GM23338 (cell line): ENCODE measurements around the gene HABP4. TPM values are rescaled to one million over a fixed set of nuclear protein-coding genes. Genes with fewer than 3 reads are reported as not detected.

Source experiments
- ATAC-seq: fragments of 200-7000 bp; cut with Tn5 transposase; 3 replicates; pipeline ENCODE4 v1.9.1; 2020
- DNase-seq: peaks from one replicate; pipeline ENCODE4 v3.0.0-alpha.2; 2015; ENCODE audit warnings: low spot score
- H2AFZ ChIP-seq: fragments of 200-600 bp; sonication (generic); 2 replicates; pipeline ENCODE4 v1.8.0; 2016; ENCODE audit warnings: antibody characterized with exemption, mild to moderate bottlenecking, moderate library complexity
- H3F3A ChIP-seq: fragments of 200-600 bp; sonication (generic); replicated peaks from 2 replicates; pipeline ENCODE4 v1.8.0; 2017; ENCODE audit warnings: antibody characterized with exemption, mixed run types, low read depth
- H3K27ac ChIP-seq: fragments of 200-600 bp; sonication (generic); 2 replicates; pipeline ENCODE4 v1.6.1; 2016; ENCODE audit warnings: low read depth
- H3K27me3 ChIP-seq: fragments of 200-600 bp; sonication (generic); 2 replicates; pipeline ENCODE4 v1.8.0; 2016; ENCODE audit warnings: mild to moderate bottlenecking, mixed run types, moderate library complexity; ENCODE audit not compliant: insufficient read depth
- H3K36me3 ChIP-seq: fragments of 200-600 bp; sonication (generic); 2 replicates; pipeline ENCODE4 v1.8.0; 2016; ENCODE audit warnings: mild to moderate bottlenecking; ENCODE audit not compliant: insufficient read depth
- H3K4me1 ChIP-seq: fragments of 200-600 bp; sonication (generic); 2 replicates; pipeline ENCODE4 v1.8.0; 2016; ENCODE audit warnings: mild to moderate bottlenecking, moderate library complexity; ENCODE audit not compliant: insufficient read depth
- H3K4me2 ChIP-seq: fragments of 200-600 bp; sonication (generic); 2 replicates; pipeline ENCODE4 v1.7.1; 2017; ENCODE audit warnings: mixed run types
- H3K4me3 ChIP-seq: fragments of 200-600 bp; sonication (generic); 2 replicates; pipeline ENCODE4 v1.6.1; 2016; ENCODE audit warnings: mixed run types
- H3K79me2 ChIP-seq: fragments of 200-600 bp; sonication (generic); replicated peaks from 2 replicates; pipeline ENCODE4 v1.8.0; 2017; ENCODE audit warnings: mild to moderate bottlenecking; ENCODE audit not compliant: insufficient read depth
- H3K9me2 ChIP-seq: fragments of 200-600 bp; sonication (generic); 2 replicates; pipeline ENCODE4 v1.8.0; 2017; ENCODE audit not compliant: insufficient read depth
- H4K20me1 ChIP-seq: fragments of 200-600 bp; sonication (generic); replicated peaks from 2 replicates; pipeline ENCODE4 v1.8.0; 2017; ENCODE audit warnings: mild to moderate bottlenecking; ENCODE audit not compliant: insufficient read depth
- H3K27ac Mint-ChIP-seq: 2 replicates; pipeline ENCODE4 v1.8.0; 2020; ENCODE audit warnings: inconsistent platforms, mild to moderate bottlenecking, moderate library complexity, mixed read lengths
- H3K27me3 Mint-ChIP-seq: 3 replicates; pipeline ENCODE4 v1.8.0; 2022; ENCODE audit warnings: low read depth, mild to moderate bottlenecking, moderate library complexity, mixed read lengths, inconsistent platforms; ENCODE audit not compliant: insufficient read depth, poor library complexity
- H3K36me3 Mint-ChIP-seq: 3 replicates; pipeline ENCODE4 v1.8.0; 2021; ENCODE audit warnings: low read depth, mild to moderate bottlenecking, inconsistent platforms, moderate library complexity, mixed read lengths
- H3K4me1 Mint-ChIP-seq: 3 replicates; pipeline ENCODE4 v1.8.0; 2020; ENCODE audit warnings: mild to moderate bottlenecking, inconsistent platforms, mixed read lengths
- H3K4me3 Mint-ChIP-seq: 3 replicates; pipeline ENCODE4 v1.8.0; 2021; ENCODE audit warnings: moderate library complexity, mild to moderate bottlenecking, inconsistent platforms, mixed read lengths
- H3K9me3 Mint-ChIP-seq: 3 replicates; pipeline ENCODE4 v1.8.0; 2020; ENCODE audit warnings: moderate library complexity, mild to moderate bottlenecking, inconsistent platforms, mixed read lengths
- CREB1 ChIP-seq: fragments of 250-450 bp; sonication (Bioruptor Pico); IDR thresholded peaks from 2 replicates; pipeline ENCODE4 v1.5.0; 2020; ENCODE audit warnings: low read depth, mild to moderate bottlenecking, moderate library complexity
- JUNB ChIP-seq: IDR thresholded peaks from one replicate; pipeline ENCODE4 v1.6.1; 2016; ENCODE audit warnings: antibody characterized with exemption; ENCODE audit not compliant: unreplicated experiment
- POLR2AphosphoS5 ChIP-seq: IDR thresholded peaks from 2 replicates; pipeline ENCODE4 v1.6.1; 2016; ENCODE audit warnings: antibody characterized with exemption, low read depth
- STAT1 ChIP-seq: IDR thresholded peaks from one replicate; pipeline ENCODE4 v1.6.1; 2016; ENCODE audit warnings: antibody characterized with exemption; ENCODE audit not compliant: unreplicated experiment
- ZNF331 ChIP-seq: fragments of 250-450 bp; sonication (Bioruptor Pico); IDR thresholded peaks from 2 replicates; pipeline ENCODE4 v1.5.0; 2020; ENCODE audit warnings: low read depth, mild to moderate bottlenecking, moderate library complexity
- polyA plus RNA-seq: library from polyadenylated mRNA; unstranded; fragments of >200 nt; fragmentation: Nextera tagmentation; extraction: Ambion mirVana; gene quantifications from 2 replicates; pipeline ENCODE4 v1.2.1, GENCODE V29; 2016
- total RNA-seq: library from RNA; depleted of rRNA; stranded (reverse); fragments of >200 nt; shearing (Covaris generic); gene quantifications from 2 replicates; pipeline ENCODE4 v1.2.3, GENCODE V29; 2014
- TF ChIP-seq, protein P1 (sequence below): fragments of 250-450 bp; sonication (Bioruptor Pico); IDR thresholded peaks from 2 replicates; pipeline ENCODE4 v1.5.0; 2020; ENCODE audit warnings: mild to moderate bottlenecking, moderate library complexity
- TF ChIP-seq, protein P2 (sequence below), 2 experiments: fragments of 200-600 bp in 1 of 2; sonication (generic) in 1 of 2; conservative IDR thresholded peaks; 2 replicates each; pipeline versions ENCODE4 v1.5.1 to v1.6.1; 2016 to 2017; ENCODE audit warnings: antibody characterized with exemption in 2 of 2, low read depth in 2 of 2, mild to moderate bottlenecking in 2 of 2, moderate library complexity in 1 of 2
- TF ChIP-seq, protein P3 (sequence below): IDR thresholded peaks from 2 replicates; pipeline ENCODE4 v1.6.1; 2016; ENCODE audit warnings: antibody characterized with exemption

The HABP4 gene
- total and polyA plus RNA-seq, 2 experiments from 2014 or later: 8.8 to 9.9 TPM

DNA sequence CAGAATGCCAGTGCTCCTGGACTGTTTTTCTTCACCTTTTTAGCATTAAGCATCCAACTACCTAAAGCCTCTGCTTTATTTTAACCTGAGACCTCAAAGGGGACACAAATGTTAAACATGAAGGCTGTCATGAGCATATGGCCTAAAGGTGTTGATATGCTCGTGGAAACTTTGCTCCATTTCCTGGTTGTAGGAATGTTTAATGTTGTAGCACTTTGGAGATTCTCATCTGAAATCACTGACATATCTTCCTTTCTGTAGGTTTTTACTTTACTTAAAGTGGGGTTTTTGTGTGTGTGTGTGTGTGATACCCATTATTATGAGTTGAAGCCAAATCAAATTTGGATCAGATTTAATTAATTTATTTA, 37.0 kb downstream of the HABP4 start (continued):
- TF ChIP-seq, protein P1, sequence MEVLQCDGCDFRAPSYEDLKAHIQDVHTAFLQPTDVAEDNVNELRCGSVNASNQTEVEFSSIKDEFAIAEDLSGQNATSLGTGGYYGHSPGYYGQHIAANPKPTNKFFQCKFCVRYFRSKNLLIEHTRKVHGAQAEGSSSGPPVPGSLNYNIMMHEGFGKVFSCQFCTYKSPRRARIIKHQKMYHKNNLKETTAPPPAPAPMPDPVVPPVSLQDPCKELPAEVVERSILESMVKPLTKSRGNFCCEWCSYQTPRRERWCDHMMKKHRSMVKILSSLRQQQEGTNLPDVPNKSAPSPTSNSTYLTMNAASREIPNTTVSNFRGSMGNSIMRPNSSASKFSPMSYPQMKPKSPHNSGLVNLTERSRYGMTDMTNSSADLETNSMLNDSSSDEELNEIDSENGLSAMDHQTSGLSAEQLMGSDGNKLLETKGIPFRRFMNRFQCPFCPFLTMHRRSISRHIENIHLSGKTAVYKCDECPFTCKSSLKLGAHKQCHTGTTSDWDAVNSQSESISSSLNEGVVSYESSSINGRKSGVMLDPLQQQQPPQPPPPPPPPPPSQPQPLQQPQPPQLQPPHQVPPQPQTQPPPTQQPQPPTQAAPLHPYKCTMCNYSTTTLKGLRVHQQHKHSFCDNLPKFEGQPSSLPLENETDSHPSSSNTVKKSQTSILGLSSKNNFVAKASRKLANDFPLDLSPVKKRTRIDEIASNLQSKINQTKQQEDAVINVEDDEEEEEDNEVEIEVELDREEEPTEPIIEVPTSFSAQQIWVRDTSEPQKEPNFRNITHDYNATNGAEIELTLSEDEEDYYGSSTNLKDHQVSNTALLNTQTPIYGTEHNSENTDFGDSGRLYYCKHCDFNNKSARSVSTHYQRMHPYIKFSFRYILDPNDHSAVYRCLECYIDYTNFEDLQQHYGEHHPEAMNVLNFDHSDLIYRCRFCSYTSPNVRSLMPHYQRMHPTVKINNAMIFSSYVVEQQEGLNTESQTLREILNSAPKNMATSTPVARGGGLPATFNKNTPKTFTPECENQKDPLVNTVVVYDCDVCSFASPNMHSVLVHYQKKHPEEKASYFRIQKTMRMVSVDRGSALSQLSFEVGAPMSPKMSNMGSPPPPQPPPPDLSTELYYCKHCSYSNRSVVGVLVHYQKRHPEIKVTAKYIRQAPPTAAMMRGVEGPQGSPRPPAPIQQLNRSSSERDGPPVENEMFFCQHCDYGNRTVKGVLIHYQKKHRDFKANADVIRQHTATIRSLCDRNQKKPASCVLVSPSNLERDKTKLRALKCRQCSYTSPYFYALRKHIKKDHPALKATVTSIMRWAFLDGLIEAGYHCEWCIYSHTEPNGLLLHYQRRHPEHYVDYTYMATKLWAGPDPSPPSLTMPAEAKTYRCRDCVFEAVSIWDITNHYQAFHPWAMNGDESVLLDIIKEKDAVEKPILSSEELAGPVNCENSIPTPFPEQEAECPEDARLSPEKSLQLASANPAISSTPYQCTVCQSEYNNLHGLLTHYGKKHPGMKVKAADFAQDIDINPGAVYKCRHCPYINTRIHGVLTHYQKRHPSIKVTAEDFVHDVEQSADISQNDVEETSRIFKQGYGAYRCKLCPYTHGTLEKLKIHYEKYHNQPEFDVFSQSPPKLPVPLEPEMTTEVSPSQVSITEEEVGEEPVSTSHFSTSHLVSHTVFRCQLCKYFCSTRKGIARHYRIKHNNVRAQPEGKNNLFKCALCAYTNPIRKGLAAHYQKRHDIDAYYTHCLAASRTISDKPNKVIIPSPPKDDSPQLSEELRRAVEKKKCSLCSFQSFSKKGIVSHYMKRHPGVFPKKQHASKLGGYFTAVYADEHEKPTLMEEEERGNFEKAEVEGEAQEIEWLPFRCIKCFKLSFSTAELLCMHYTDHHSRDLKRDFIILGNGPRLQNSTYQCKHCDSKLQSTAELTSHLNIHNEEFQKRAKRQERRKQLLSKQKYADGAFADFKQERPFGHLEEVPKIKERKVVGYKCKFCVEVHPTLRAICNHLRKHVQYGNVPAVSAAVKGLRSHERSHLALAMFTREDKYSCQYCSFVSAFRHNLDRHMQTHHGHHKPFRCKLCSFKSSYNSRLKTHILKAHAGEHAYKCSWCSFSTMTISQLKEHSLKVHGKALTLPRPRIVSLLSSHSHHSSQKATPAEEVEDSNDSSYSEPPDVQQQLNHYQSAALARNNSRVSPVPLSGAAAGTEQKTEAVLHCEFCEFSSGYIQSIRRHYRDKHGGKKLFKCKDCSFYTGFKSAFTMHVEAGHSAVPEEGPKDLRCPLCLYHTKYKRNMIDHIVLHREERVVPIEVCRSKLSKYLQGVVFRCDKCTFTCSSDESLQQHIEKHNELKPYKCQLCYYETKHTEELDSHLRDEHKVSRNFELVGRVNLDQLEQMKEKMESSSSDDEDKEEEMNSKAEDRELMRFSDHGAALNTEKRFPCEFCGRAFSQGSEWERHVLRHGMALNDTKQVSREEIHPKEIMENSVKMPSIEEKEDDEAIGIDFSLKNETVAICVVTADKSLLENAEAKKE (CRISPR knock-in tag): no peak
- TF ChIP-seq STAT1 (no peak), JUNB (no peak), ZNF331 (CRISPR knock-in tag) (no peak), POLR2AphosphoS5 (no peak)
- TF ChIP-seq, protein P2, sequence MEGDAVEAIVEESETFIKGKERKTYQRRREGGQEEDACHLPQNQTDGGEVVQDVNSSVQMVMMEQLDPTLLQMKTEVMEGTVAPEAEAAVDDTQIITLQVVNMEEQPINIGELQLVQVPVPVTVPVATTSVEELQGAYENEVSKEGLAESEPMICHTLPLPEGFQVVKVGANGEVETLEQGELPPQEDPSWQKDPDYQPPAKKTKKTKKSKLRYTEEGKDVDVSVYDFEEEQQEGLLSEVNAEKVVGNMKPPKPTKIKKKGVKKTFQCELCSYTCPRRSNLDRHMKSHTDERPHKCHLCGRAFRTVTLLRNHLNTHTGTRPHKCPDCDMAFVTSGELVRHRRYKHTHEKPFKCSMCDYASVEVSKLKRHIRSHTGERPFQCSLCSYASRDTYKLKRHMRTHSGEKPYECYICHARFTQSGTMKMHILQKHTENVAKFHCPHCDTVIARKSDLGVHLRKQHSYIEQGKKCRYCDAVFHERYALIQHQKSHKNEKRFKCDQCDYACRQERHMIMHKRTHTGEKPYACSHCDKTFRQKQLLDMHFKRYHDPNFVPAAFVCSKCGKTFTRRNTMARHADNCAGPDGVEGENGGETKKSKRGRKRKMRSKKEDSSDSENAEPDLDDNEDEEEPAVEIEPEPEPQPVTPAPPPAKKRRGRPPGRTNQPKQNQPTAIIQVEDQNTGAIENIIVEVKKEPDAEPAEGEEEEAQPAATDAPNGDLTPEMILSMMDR (conservative IDR thresholded peaks at IDR 0.05; ENCODE audit: low read depth in 2 of 2): no peak
- TF ChIP-seq, protein P3, sequence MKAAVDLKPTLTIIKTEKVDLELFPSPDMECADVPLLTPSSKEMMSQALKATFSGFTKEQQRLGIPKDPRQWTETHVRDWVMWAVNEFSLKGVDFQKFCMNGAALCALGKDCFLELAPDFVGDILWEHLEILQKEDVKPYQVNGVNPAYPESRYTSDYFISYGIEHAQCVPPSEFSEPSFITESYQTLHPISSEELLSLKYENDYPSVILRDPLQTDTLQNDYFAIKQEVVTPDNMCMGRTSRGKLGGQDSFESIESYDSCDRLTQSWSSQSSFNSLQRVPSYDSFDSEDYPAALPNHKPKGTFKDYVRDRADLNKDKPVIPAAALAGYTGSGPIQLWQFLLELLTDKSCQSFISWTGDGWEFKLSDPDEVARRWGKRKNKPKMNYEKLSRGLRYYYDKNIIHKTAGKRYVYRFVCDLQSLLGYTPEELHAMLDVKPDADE: no peak

DNA sequence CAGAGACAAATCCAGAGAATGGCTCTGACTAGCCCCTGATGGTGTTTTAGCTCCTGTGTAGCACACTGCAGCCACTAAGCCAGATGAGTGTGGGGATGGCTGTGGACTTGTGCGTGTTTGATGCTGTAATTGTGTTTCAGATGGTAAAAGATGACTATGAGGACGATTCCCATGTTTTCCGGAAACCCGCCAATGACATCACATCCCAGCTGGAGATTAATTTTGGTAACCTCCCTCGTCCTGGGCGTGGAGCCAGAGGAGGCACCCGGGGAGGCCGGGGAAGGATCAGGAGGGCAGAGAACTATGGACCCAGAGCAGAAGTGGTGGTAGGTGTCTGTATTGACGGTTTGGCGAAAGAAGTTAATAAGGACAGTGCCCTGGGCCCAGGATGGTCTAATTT, 38.0 kb downstream of the HABP4 start:
- no peak overlapping the region for H3K27ac ChIP-seq
- ATAC-seq (no peak), DNase-seq (no peak)
- no peak overlapping the region for H3K4me2 ChIP-seq
- H4K20me1 ChIP-seq: no peaks in the 10 kb centered on the region; the same call in 1 of the 2 replicates
- TF ChIP-seq CREB1 (CRISPR knock-in tag) (no peak), JUNB (no peak), POLR2AphosphoS5 (no peak)
- no peaks in the 10 kb centered on the region for H3K4me1 ChIP-seq
- Mint-ChIP-seq H3K27me3 (no peaks in the 10 kb centered on the region), H3K9me3 (no peaks in the 10 kb centered on the region; the same call in 2 of the 3 replicates), H3K36me3 (peaks cover 27% of the 10 kb centered on the region; the same call in 2 of the 3 replicates), H3K4me1 (no peaks in the 10 kb centered on the region), H3K4me3 (no peak overlapping the region), H3K27ac (no peak overlapping the region)
- H3K4me3 ChIP-seq: no peak overlapping the region
- no peaks in the 10 kb centered on the region for H3K27me3 ChIP-seq
- H3F3A ChIP-seq: no peaks in the 10 kb centered on the region
- no peaks in the 10 kb centered on the region for H3K9me2 ChIP-seq
- no peaks in the 10 kb centered on the region for H3K79me2 ChIP-seq
- peaks cover 4% of the 10 kb centered on the region; the same call in 1 of the 2 replicates for H3K36me3 ChIP-seq
- no peak overlapping the region for H2AFZ ChIP-seq
